ENCODE results near the gene RNASEH2A. TPM values are rescaled to one million over a fixed set of nuclear protein-coding genes. Genes with fewer than 3 reads are reported as not detected.

Gene RNASEH2A
- total RNA-seq, 1 experiment from 2014 or later: 79.5 TPM

GRCh38 chr19:12764698-12765097 is 41.7 kb upstream of the RNASEH2A start:
- Histone ChIP-seq H3K27ac (ENCODE audit: insufficient read length, low read depth, low read length) (no peak overlapping the region), H4K20me1 (ENCODE audit: control insufficient read depth, insufficient read depth, insufficient read length) (no peaks in the 10 kb centered on the region), H3T11ph (ENCODE audit: low read length) (no peak overlapping the region), H2AK5ac (ENCODE audit: insufficient read length, low read length) (no peak overlapping the region), H2BK20ac (ENCODE audit: low read depth, low read length, poor library complexity, severe bottlenecking) (no peak overlapping the region), H4K91ac (ENCODE audit: insufficient read length, low read depth, low read length) (no peak overlapping the region), H2BK15ac (ENCODE audit: low read depth, low read length) (no peak overlapping the region), H3K23ac (ENCODE audit: insufficient read length, low read depth, low read length) (no peak overlapping the region), H3K9me3 (ENCODE audit: control insufficient read depth, low read depth, low read length) (no peaks in the 10 kb centered on the region), H3K4ac (ENCODE audit: low read depth, low read length) (no peak overlapping the region), H3K27me3 (ENCODE audit: insufficient read depth, low read length) (no peaks in the 10 kb centered on the region), H4K8ac (replicated peaks; ENCODE audit: insufficient read length, low read depth, low read length) (no peak overlapping the region), H3K79me2 (ENCODE audit: insufficient read depth, low read length) (no peaks in the 10 kb centered on the region), H4K5ac (ENCODE audit: insufficient read length, low read depth, low read length) (no peak overlapping the region), H3K9ac (ENCODE audit: extremely low read depth, insufficient read length, low read length) (no peak overlapping the region), H3K56ac (ENCODE audit: insufficient read length, low read depth, low read length) (no peak overlapping the region), H3K18ac (ENCODE audit: insufficient read length, low read depth, low read length) (no peak overlapping the region), H3K4me1 (ENCODE audit: insufficient read depth, low read length) (no peaks in the 10 kb centered on the region; the same call in 1 of the 2 replicates), H2BK120ac (ENCODE audit: low read depth, low read length, poor library complexity, severe bottlenecking) (no peak overlapping the region), H3K79me1 (ENCODE audit: insufficient read depth, low read depth, low read length, poor library complexity, severe bottlenecking) (no peaks in the 10 kb centered on the region), H2BK5ac (ENCODE audit: insufficient read length, low read length) (no peak overlapping the region), H3K23me2 (ENCODE audit: insufficient read length, low read depth, low read length, poor library complexity, severe bottlenecking) (no peaks in the 10 kb centered on the region), H2AFZ (ENCODE audit: low read length) (no peak overlapping the region), H3K14ac (ENCODE audit: insufficient read depth, low read length) (no peak overlapping the region), H3K4me2 (ENCODE audit: insufficient read depth, insufficient read length, low read length) (no peak overlapping the region), H2BK12ac (ENCODE audit: insufficient read length, low read depth, low read length) (no peak overlapping the region)
- no peak for DNase-seq
- peaks cover 3 to 11% of the 10 kb centered on the region in 2 experiments for H3K4me1 Mint-ChIP-seq
- H3K27me3 Mint-ChIP-seq (ENCODE audit: low read depth): no peaks in the 10 kb centered on the region; the same call in 1 of the 2 replicates
- H3K9me3 Mint-ChIP-seq: peaks cover 0 to 3% of the 10 kb centered on the region in 2 experiments; a peak in 2 of 5 replicates
- peak overlapping the region in 1 of 2 experiments; percentile 44; a peak in 1 of 5 replicates for H3K4me3 Mint-ChIP-seq
- whole genome bisulfite sequencing (ENCODE audit: extremely low coverage, insufficient read length, low lambda C conversion rate): no CpG with 5 or more reads among the region's 16 CpGs
- peaks cover 32 to 65% (median 54%) of the 10 kb centered on the region in 3 experiments for H3K36me3 Mint-ChIP-seq (ENCODE audit: insufficient read depth in 1 of 3, low read depth in 3 of 3)
- TF ChIP-seq CTCF (conservative IDR thresholded peaks at IDR 0.05): no peak
- H3K27ac Mint-ChIP-seq: no peak overlapping the region
